ENCODE results near the gene ANKZF1. TPM values are rescaled to one million over a fixed set of nuclear protein-coding genes. Genes with fewer than 3 reads are reported as not detected.

ANKZF1 gene
- total RNA-seq, 1 experiment from 2014 or later: 36.2 TPM

DNA sequence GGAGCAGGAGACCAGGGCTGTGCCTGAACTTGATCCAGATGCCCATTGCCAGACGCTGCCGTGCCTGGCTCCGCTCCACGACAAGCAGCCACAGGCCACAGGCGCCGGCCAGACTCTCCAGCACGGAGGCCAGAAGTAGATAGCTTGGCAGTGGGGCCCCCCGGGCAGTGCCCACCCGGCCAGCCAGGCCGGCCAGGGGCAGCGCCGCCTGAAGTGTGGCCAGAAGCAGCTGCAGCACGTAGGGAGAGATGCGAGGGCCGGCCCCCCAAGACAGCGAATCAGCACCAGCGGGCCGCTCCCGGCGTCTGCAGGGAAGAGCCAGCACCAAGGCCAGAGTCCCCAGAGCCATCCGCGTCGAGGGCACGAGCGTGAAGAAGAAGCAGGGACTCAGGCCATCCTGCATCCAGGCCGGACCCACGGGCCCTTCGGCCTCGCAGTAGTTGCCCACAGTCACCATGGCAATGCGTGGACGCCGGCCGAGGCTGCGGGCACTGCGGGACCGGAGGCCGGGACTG, 11.3 kb upstream of the ANKZF1 start:
- no peaks in the 10 kb centered on the region for H3K9me3 ChIP-seq (ENCODE audit: control insufficient read depth, insufficient read depth, low read depth, low read length)
- H3K27me3 ChIP-seq (ENCODE audit: control insufficient read depth, insufficient read depth, low read length): no peaks in the 10 kb centered on the region
- intact Hi-C loops (cut with micrococcal nuclease; ENCODE audit: unreplicated experiment): loop anchor here (10.0 kb wide), 1 partner anchor 53 kb away; the partner anchor contains the start of gene NHEJ1
- TF ChIP-seq, protein P1, sequence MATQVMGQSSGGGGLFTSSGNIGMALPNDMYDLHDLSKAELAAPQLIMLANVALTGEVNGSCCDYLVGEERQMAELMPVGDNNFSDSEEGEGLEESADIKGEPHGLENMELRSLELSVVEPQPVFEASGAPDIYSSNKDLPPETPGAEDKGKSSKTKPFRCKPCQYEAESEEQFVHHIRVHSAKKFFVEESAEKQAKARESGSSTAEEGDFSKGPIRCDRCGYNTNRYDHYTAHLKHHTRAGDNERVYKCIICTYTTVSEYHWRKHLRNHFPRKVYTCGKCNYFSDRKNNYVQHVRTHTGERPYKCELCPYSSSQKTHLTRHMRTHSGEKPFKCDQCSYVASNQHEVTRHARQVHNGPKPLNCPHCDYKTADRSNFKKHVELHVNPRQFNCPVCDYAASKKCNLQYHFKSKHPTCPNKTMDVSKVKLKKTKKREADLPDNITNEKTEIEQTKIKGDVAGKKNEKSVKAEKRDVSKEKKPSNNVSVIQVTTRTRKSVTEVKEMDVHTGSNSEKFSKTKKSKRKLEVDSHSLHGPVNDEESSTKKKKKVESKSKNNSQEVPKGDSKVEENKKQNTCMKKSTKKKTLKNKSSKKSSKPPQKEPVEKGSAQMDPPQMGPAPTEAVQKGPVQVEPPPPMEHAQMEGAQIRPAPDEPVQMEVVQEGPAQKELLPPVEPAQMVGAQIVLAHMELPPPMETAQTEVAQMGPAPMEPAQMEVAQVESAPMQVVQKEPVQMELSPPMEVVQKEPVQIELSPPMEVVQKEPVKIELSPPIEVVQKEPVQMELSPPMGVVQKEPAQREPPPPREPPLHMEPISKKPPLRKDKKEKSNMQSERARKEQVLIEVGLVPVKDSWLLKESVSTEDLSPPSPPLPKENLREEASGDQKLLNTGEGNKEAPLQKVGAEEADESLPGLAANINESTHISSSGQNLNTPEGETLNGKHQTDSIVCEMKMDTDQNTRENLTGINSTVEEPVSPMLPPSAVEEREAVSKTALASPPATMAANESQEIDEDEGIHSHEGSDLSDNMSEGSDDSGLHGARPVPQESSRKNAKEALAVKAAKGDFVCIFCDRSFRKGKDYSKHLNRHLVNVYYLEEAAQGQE (IDR thresholded peaks at IDR 0.05; ENCODE audit: insufficient read depth in 1 of 2, low read depth in 2 of 2, low read length in 1 of 2): peak; percentile 89 to 91
- TF ChIP-seq POLR2AphosphoS5 (IDR thresholded peaks at IDR 0.05; ENCODE audit: low read depth, low read length): no peak
- TF ChIP-seq SIN3A (IDR thresholded peaks at IDR 0.05; ENCODE audit: borderline replicate concordance, insufficient read depth, low read depth, low read length): 0 out of 2 replicates have a peak, but pooled peaks have one; percentile 63
- TF ChIP-seq TCF7L2 (IDR thresholded peaks at IDR 0.05; ENCODE audit: low read depth, low read length): no peak
- TF ChIP-seq, protein P2, sequence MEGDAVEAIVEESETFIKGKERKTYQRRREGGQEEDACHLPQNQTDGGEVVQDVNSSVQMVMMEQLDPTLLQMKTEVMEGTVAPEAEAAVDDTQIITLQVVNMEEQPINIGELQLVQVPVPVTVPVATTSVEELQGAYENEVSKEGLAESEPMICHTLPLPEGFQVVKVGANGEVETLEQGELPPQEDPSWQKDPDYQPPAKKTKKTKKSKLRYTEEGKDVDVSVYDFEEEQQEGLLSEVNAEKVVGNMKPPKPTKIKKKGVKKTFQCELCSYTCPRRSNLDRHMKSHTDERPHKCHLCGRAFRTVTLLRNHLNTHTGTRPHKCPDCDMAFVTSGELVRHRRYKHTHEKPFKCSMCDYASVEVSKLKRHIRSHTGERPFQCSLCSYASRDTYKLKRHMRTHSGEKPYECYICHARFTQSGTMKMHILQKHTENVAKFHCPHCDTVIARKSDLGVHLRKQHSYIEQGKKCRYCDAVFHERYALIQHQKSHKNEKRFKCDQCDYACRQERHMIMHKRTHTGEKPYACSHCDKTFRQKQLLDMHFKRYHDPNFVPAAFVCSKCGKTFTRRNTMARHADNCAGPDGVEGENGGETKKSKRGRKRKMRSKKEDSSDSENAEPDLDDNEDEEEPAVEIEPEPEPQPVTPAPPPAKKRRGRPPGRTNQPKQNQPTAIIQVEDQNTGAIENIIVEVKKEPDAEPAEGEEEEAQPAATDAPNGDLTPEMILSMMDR (IDR thresholded peaks at IDR 0.05): no peak
- ChIA-PET CTCF (interaction anchor here (0.8 kb wide), 1 partner anchor 31 kb away, joined by 6 read pairs; no protein-coding TSS in a partner anchor), POLR2A (no interaction called here)
- DNase-seq (ENCODE audit: low read depth, low spot score) (no peak), ATAC-seq (peak; percentile 89)
- no TSS peak for BruUV-seq (replicated peaks)
- H3K4me3 ChIP-seq (ENCODE audit: low read depth in 2 of 2, low read length in 2 of 2): peak overlapping the region; percentile 59 to 67
- in situ Hi-C loops (cut with HindIII; ENCODE audit: low pct_unique_long_range_greater_than_20kb, low sequenced_read_pairs): no loop called here
- 0 out of 2 replicates have a peak, but pooled peaks cover 2% of the 10 kb centered on the region for H3K36me3 ChIP-seq (ENCODE audit: control insufficient read depth, insufficient read depth, low read length)
- H3K27ac ChIP-seq (ENCODE audit: low read length): peak overlapping the region; percentile 77
- peaks cover 10% of the 10 kb centered on the region for H3K4me1 ChIP-seq (ENCODE audit: control insufficient read depth, insufficient read depth, low read length)

GRCh38 chr2:219218732-219219701, 10.6 kb upstream of the ANKZF1 start, which contains the start of gene ABCB6:
ABCB6 (minus strand) TSS chr2:219218958; CDS start chr2:219218673, 285 bp downstream.
- ChIA-PET POLR2A (interaction anchor here (0.6 kb wide), 1 partner anchor 29 kb away, joined by 3 read pairs; no protein-coding TSS in a partner anchor), CTCF (no interaction called here)
- peak; percentile 52 for DNase-seq (ENCODE audit: low read depth, low spot score)
- 0 out of 2 replicates have a peak, but pooled peaks cover 2% of the 10 kb centered on the region for H3K36me3 ChIP-seq (ENCODE audit: control insufficient read depth, insufficient read depth, low read length)
- in situ Hi-C loops (cut with HindIII; ENCODE audit: low pct_unique_long_range_greater_than_20kb, low sequenced_read_pairs) (no loop called here), intact Hi-C loops (cut with micrococcal nuclease; ENCODE audit: unreplicated experiment) (loop anchor here (10.0 kb wide), 1 partner anchor 54 kb away; the partner anchor contains the start of gene NHEJ1)
- H3K4me3 ChIP-seq (ENCODE audit: low read depth in 2 of 2, low read length in 2 of 2): peak within 1 kb of the TSS; percentile 59 to 67
- H3K27ac ChIP-seq (ENCODE audit: low read length): peak within 1 kb of the TSS; percentile 77
- ATAC-seq: peak; percentile 83
- no peaks in the 10 kb centered on the region for H3K27me3 ChIP-seq (ENCODE audit: control insufficient read depth, insufficient read depth, low read length)
- H3K4me1 ChIP-seq (ENCODE audit: control insufficient read depth, insufficient read depth, low read length): peaks cover 10% of the 10 kb centered on the region
- no TSS peak for BruUV-seq (replicated peaks)
- TF ChIP-seq TCF7L2 (IDR thresholded peaks at IDR 0.05; ENCODE audit: low read depth, low read length): no peak
- TF ChIP-seq, protein P1 (IDR thresholded peaks at IDR 0.05; ENCODE audit: insufficient read depth in 1 of 2, low read depth in 2 of 2, low read length in 1 of 2): no peak; a peak in 1 of 4 replicates
- TF ChIP-seq SIN3A (IDR thresholded peaks at IDR 0.05; ENCODE audit: borderline replicate concordance, insufficient read depth, low read depth, low read length): no peak
- TF ChIP-seq, protein P2 (IDR thresholded peaks at IDR 0.05): no peak
- peak; percentile 82 for TF ChIP-seq POLR2AphosphoS5 (IDR thresholded peaks at IDR 0.05; ENCODE audit: low read depth, low read length)
- H3K9me3 ChIP-seq (ENCODE audit: control insufficient read depth, insufficient read depth, low read depth, low read length): no peaks in the 10 kb centered on the region
